Esophagus muscularis mucosa (tissue), 4 donors: ENCODE data around the gene SGSH. TPM values are rescaled to one million over a fixed set of nuclear protein-coding genes. Genes with fewer than 3 reads are reported as not detected.

ENCODE experiments used
- DNase-seq: peaks from one replicate; pipeline ENCODE4 v3.0.0-alpha.2; 2017; ENCODE audit errors: extremely low spot score
- H3K27ac ChIP-seq, 4 donors: fragments of 200-600 bp; sonication (generic); replicated peaks in 1 of 4; 1 replicate in 3 of 4; 2 replicates in 1 of 4; pipeline ENCODE4 v1.5.1; 2016 to 2019; ENCODE audit warnings: mild to moderate bottlenecking in 1 of 4
- H3K27me3 ChIP-seq, 4 donors: fragments of 200-600 bp; sonication (generic); one replicate each; pipeline versions ENCODE4 v1.5.1 to v1.6.0; 2016 to 2019
- H3K36me3 ChIP-seq, 4 donors: fragments of 200-600 bp; sonication (generic); one replicate each; pipeline ENCODE4 v1.5.1; 2016 to 2019
- H3K4me1 ChIP-seq, 4 donors: fragments of 200-600 bp; sonication (generic); one replicate each; pipeline ENCODE4 v1.5.1; 2016 to 2019
- H3K4me3 ChIP-seq, 4 donors: fragments of 200-600 bp; sonication (generic); 1 replicate in 2 of 4; 2 replicates in 2 of 4; pipeline ENCODE4 v1.5.1; 2016 to 2019; ENCODE audit warnings: mild to moderate bottlenecking in 4 of 4, moderate library complexity in 1 of 4
- H3K9me3 ChIP-seq, 4 donors: fragments of 200-600 bp; sonication (generic); 1 replicate in 3 of 4; 2 replicates in 1 of 4; pipeline ENCODE4 v1.5.1; 2016 to 2019
- EP300 ChIP-seq: sonication (generic); formaldehyde crosslinking; IDR thresholded peaks from one replicate; pipeline ENCODE4 v1.6.1; 2017; ENCODE audit warnings: antibody characterized with exemption
- POLR2A ChIP-seq: fragments of 450-650 bp; IDR thresholded peaks from one replicate; pipeline ENCODE4 v1.6.1; 2017; ENCODE audit warnings: antibody characterized with exemption, moderate library complexity, mild to moderate bottlenecking, low read depth
- POLR2AphosphoS5 ChIP-seq, 2 donors: sonication (generic); formaldehyde crosslinking; IDR thresholded peaks; one replicate each; pipeline ENCODE4 v1.6.1; 2017; ENCODE audit warnings: antibody characterized with exemption in 2 of 2
- WGBS: methylation state at CpG from one replicate; pipeline ENCODE4 v1.1.5; 2018; 5-methylcytosine and 5-hydroxymethylcytosine counted together
- intact Hi-C: fragments of 100-400 bp; cut with DNase I; formaldehyde crosslinking; loops from one replicate; pipeline ENCODE4 v1.15.1; 2023
- total RNA-seq, 4 donors: library from RNA; depleted of rRNA; stranded (reverse); fragments of >200 nt; gene quantifications; one replicate each; pipeline versions ENCODE4 v1.1.0 to v1.2.1, GENCODE V29; 2016
- TF ChIP-seq, protein P1 (sequence below), 3 experiments: fragments of 200-600 bp in 2 of 3; fragments of 450-650 bp in 1 of 3; sonication (generic) in 2 of 3; IDR thresholded peaks; one replicate each; pipeline ENCODE4 v1.5.1; 2017 to 2019; ENCODE audit warnings: antibody characterized with exemption in 3 of 3, mild to moderate bottlenecking in 2 of 3, moderate library complexity in 1 of 3

The SGSH gene
- total RNA-seq, 4 donors from 2014 or later, result 12.9 to 24.4 (median 21.3) TPM

- Histone ChIP-seq H3K4me1 (peaks cover 15 to 39% (median 38%) of the 10 kb centered on the region in 4 donors), H3K27ac (no peak overlapping the region), H3K27me3 (no peaks in the 10 kb centered on the region), H3K36me3 (peaks cover 5 to 51% (median 22%) of the 10 kb centered on the region in 4 donors), H3K9me3 (no peaks in the 10 kb centered on the region), H3K4me3 (no peak overlapping the region)
- intact Hi-C loops, result no loop called here
- no peak for DNase-seq
- TF ChIP-seq EP300, result no peak
- TF ChIP-seq POLR2A, result no peak
- TF ChIP-seq, protein P1, sequence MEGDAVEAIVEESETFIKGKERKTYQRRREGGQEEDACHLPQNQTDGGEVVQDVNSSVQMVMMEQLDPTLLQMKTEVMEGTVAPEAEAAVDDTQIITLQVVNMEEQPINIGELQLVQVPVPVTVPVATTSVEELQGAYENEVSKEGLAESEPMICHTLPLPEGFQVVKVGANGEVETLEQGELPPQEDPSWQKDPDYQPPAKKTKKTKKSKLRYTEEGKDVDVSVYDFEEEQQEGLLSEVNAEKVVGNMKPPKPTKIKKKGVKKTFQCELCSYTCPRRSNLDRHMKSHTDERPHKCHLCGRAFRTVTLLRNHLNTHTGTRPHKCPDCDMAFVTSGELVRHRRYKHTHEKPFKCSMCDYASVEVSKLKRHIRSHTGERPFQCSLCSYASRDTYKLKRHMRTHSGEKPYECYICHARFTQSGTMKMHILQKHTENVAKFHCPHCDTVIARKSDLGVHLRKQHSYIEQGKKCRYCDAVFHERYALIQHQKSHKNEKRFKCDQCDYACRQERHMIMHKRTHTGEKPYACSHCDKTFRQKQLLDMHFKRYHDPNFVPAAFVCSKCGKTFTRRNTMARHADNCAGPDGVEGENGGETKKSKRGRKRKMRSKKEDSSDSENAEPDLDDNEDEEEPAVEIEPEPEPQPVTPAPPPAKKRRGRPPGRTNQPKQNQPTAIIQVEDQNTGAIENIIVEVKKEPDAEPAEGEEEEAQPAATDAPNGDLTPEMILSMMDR (IDR thresholded peaks at IDR 0.05), result no peak
- no peak for TF ChIP-seq POLR2AphosphoS5 (IDR thresholded peaks at IDR 0.05)
- 80% methylated on average over 11 of the region's 11 CpGs for WGBS
These were observed 3.8 kb upstream of the SGSH start for GRCh38 chr17:80223838-80224497.

GRCh38 chr17:80223142-80223815 lies 3.1 kb upstream of the SGSH start:
- Histone ChIP-seq H3K27ac (no peak overlapping the region), H3K4me3 (no peak overlapping the region), H3K36me3 (peaks cover 4 to 44% (median 18%) of the 10 kb centered on the region in 4 donors), H3K27me3 (no peaks in the 10 kb centered on the region), H3K9me3 (no peaks in the 10 kb centered on the region), H3K4me1 (peaks cover 15 to 46% (median 44%) of the 10 kb centered on the region in 4 donors)
- intact Hi-C loops, result no loop called here
- TF ChIP-seq EP300, result no peak
- TF ChIP-seq, protein P1 (IDR thresholded peaks at IDR 0.05), result no peak
- no peak for TF ChIP-seq POLR2A
- no peak for TF ChIP-seq POLR2AphosphoS5 (IDR thresholded peaks at IDR 0.05)
- DNase-seq, result no peak
- 89% methylated on average over 18 of the region's 18 CpGs for WGBS

GRCh38 chr17:80222376-80223141 lies 2.4 kb upstream of the SGSH start:
- Histone ChIP-seq H3K27ac (no peak overlapping the region), H3K36me3 (peaks cover 2 to 43% (median 15%) of the 10 kb centered on the region in 4 donors), H3K27me3 (no peaks in the 10 kb centered on the region), H3K9me3 (no peaks in the 10 kb centered on the region), H3K4me3 (no peak overlapping the region), H3K4me1 (peaks cover 15 to 48% (median 44%) of the 10 kb centered on the region in 4 donors)
- 87% methylated on average over 15 of the region's 18 CpGs for WGBS
- TF ChIP-seq POLR2AphosphoS5 (IDR thresholded peaks at IDR 0.05) (no peak), EP300 (no peak), POLR2A (no peak)
- TF ChIP-seq, protein P1 (IDR thresholded peaks at IDR 0.05), result no peak
- no peak for DNase-seq
- intact Hi-C loops, result no loop called here

DNA sequence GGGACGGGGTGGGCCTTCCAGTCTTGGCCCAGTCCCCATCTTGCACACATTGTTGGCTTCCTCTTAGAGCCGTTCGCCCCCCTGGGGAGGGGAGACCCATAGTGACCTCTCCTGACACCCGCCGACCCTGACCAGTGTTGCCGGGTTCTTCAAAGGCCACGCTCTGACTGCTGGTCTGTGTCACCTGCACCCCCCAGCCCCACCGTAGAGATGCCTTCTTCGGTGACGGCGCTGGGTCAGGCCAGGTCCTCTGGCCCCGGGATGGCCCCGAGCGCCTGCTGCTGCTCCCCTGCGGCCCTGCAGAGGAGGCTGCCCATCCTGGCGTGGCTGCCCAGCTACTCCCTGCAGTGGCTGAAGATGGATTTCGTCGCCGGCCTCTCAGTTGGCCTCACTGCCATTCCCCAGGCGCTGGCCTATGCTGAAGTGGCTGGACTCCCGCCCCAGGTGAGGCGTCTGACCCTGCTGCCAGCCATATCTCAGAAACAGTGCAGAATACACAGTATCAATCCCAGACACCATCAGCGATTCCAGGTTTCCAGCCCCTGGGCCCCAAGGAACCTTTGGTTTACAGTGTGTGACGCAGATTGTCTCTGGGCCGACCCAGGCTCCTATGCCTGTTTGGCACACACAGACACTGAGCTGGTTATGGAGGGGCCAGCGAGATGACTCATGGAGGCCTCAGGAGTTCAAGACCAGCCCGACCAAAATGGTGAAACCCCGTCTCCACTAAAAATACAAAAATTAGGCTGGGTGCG lies 1.4 kb upstream of the SGSH start:
- 74% methylated on average over 25 of the region's 29 CpGs for WGBS
- TF ChIP-seq EP300, result no peak
- no peak for TF ChIP-seq POLR2AphosphoS5 (IDR thresholded peaks at IDR 0.05)
- no peak for TF ChIP-seq POLR2A
- H3K27me3 ChIP-seq, result no peaks in the 10 kb centered on the region
- no peak for DNase-seq
- H3K9me3 ChIP-seq, result no peaks in the 10 kb centered on the region
- H3K36me3 ChIP-seq, result peaks cover under 1 to 43% (median 17%) of the 10 kb centered on the region in 4 donors
- intact Hi-C loops, result loop anchor here (2.0 kb wide), 1 partner anchor 39 kb away; the partner anchor contains the start of gene RNF213
- H3K4me3 ChIP-seq, result peak overlapping the region; percentile 84 to 100 (median 98)
- peak overlapping the region in 3 of 4 donors; percentile 79 to 91 (median 89) for H3K27ac ChIP-seq
- H3K4me1 ChIP-seq, result peaks cover 15 to 48% (median 44%) of the 10 kb centered on the region in 4 donors
